K562 (cell line): ENCODE results near the gene PPM1G. TPM values are rescaled to one million over a fixed set of nuclear protein-coding genes. Genes with fewer than 3 reads are reported as not detected.

Experiments
- CBFB ChIP-seq: sonication (generic); formaldehyde crosslinking; IDR thresholded peaks from 2 replicates; pipeline ENCODE4 v1.4.0; 2020; ENCODE audit warnings: mild to moderate bottlenecking, missing genetic modification reagents
- DACH1 ChIP-seq: fragments of 450-650 bp; IDR thresholded peaks from 2 replicates; pipeline ENCODE4 v1.6.1; 2018; ENCODE audit not compliant: partially characterized antibody
- E4F1 ChIP-seq: fragments of 250-450 bp; sonication (Bioruptor Pico); IDR thresholded peaks from 2 replicates; pipeline ENCODE4 v1.5.0; 2021; ENCODE audit warnings: mild to moderate bottlenecking, borderline replicate concordance
- GTF2A2 ChIP-seq: IDR thresholded peaks from 2 replicates; pipeline ENCODE4 v1.6.1; 2016; ENCODE audit warnings: mild to moderate bottlenecking, missing genetic modification characterization, missing compliant biosample characterization
- NBN ChIP-seq: fragments of 450-650 bp; IDR thresholded peaks from 2 replicates; pipeline ENCODE4 v1.6.1; 2016; ENCODE audit warnings: low read depth, mild to moderate bottlenecking
- NFIX ChIP-seq: fragments of 250-450 bp; sonication (Bioruptor Pico); IDR thresholded peaks from 2 replicates; pipeline ENCODE4 v1.4.0; 2020; ENCODE audit warnings: low read depth, mild to moderate bottlenecking, moderate library complexity
- PPARD ChIP-seq: fragments of 250-450 bp; sonication (Bioruptor Pico); IDR thresholded peaks from 2 replicates; pipeline ENCODE4 v1.8.0; 2022; ENCODE audit warnings: inconsistent platforms, mild to moderate bottlenecking, moderate library complexity
- RAD21 ChIP-seq, 2 experiments: fragments of 250-450 bp in 1 of 2; fragments of 450-650 bp in 1 of 2; sonication (Bioruptor Pico) in 1 of 2; formaldehyde crosslinking in 1 of 2; IDR thresholded peaks in 1 of 2; conservative IDR thresholded peaks in 1 of 2; 2 replicates each; pipeline versions ENCODE4 v1.4.0 to v1.8.0; 2020 to 2022; ENCODE audit warnings: mild to moderate bottlenecking in 2 of 2, moderate library complexity in 1 of 2
- SMAD3 ChIP-seq: fragments of 450-650 bp; formaldehyde crosslinking; conservative IDR thresholded peaks from 2 replicates; pipeline ENCODE4 v1.4.0; 2020; ENCODE audit warnings: mild to moderate bottlenecking
- ZNF133 ChIP-seq: fragments of 250-450 bp; sonication (Bioruptor Pico); IDR thresholded peaks from 2 replicates; pipeline ENCODE4 v1.4.0; 2020; ENCODE audit warnings: mild to moderate bottlenecking
- ZNF212 ChIP-seq: fragments of 450-650 bp; formaldehyde crosslinking; IDR thresholded peaks from 2 replicates; pipeline ENCODE4 v1.4.0; 2020; ENCODE audit warnings: mild to moderate bottlenecking
- ZNF592 ChIP-seq: fragments of 450-650 bp; IDR thresholded peaks from 2 replicates; pipeline ENCODE4 v1.6.1; 2017; ENCODE audit warnings: antibody characterized with exemption, mild to moderate bottlenecking
- polyA plus RNA-seq, 8 experiments: library from polyadenylated mRNA; depleted of rRNA in 4 of 8; stranded (reverse) in 5 of 8; unstranded in 3 of 8; fragments of >200 nt; fragmentation: Nextera tagmentation in 2 of 8; fragmentation: Illumina TruSeq in 1 of 8; extraction: Ambion mirVana in 2 of 8; extraction: Trizol in 1 of 8; gene quantifications; 2 replicates each; pipeline versions ENCODE4 v1.2.1 to v1.2.3, GENCODE V29; 2011 to 2014; ENCODE audit warnings: inconsistent platforms in 1 of 8, missing spikeins in 1 of 8
- total RNA-seq, 7 experiments: library from RNA; depleted of rRNA in 6 of 7; stranded (reverse); fragments of >200 nt in 6 of 7; fragmentation: Illumina TruSeq in 2 of 7; extraction: Trizol in 2 of 7; gene quantifications; 2 replicates each; pipeline versions ENCODE4 v1.2.1 to v1.2.3, GENCODE V29; 2011 to 2021; ENCODE audit warnings: low replicate concordance in 1 of 7
- TF ChIP-seq, protein P1 (sequence below): fragments of 450-650 bp; IDR thresholded peaks from 2 replicates; pipeline ENCODE4 v1.6.1; 2016
- TF ChIP-seq, protein P2 (sequence below): sonication (generic); formaldehyde crosslinking; IDR thresholded peaks from 2 replicates; pipeline ENCODE4 v1.8.0; 2023; ENCODE audit warnings: missing genetic modification reagents, mild to moderate bottlenecking, borderline replicate concordance

Gene PPM1G
- total and polyA plus RNA-seq, 9 of the 15 experiments (the other 6 are each of a cell fraction or from before 2014, with no cell fraction given), result 61.7 to 230 (median 153) TPM

GRCh38 chr2:27353762-27354596, 55.4 kb downstream of the PPM1G start (continued):
- TF ChIP-seq GTF2A2 (tag) (no peak), DACH1 (no peak), E4F1 (no peak), ZNF592 (peak; percentile 72; the same call in 1 of the 2 replicates), PPARD (CRISPR knock-in tag) (no peak), NFIX (CRISPR knock-in tag) (no peak), SMAD3 (no peak), ZNF212 (no peak), RAD21 (CRISPR knock-in tag; conservative IDR thresholded peaks at IDR 0.05 in 1 of 2, IDR thresholded peaks at IDR 0.05 in 1 of 2) (no peak), NBN (0 out of 2 replicates have a peak, but pooled peaks have one; percentile 72), CBFB (no peak), ZNF133 (CRISPR knock-in tag) (no peak)
- TF ChIP-seq, protein P1, sequence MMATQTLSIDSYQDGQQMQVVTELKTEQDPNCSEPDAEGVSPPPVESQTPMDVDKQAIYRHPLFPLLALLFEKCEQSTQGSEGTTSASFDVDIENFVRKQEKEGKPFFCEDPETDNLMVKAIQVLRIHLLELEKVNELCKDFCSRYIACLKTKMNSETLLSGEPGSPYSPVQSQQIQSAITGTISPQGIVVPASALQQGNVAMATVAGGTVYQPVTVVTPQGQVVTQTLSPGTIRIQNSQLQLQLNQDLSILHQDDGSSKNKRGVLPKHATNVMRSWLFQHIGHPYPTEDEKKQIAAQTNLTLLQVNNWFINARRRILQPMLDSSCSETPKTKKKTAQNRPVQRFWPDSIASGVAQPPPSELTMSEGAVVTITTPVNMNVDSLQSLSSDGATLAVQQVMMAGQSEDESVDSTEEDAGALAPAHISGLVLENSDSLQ, result no peak
- TF ChIP-seq, protein P2, sequence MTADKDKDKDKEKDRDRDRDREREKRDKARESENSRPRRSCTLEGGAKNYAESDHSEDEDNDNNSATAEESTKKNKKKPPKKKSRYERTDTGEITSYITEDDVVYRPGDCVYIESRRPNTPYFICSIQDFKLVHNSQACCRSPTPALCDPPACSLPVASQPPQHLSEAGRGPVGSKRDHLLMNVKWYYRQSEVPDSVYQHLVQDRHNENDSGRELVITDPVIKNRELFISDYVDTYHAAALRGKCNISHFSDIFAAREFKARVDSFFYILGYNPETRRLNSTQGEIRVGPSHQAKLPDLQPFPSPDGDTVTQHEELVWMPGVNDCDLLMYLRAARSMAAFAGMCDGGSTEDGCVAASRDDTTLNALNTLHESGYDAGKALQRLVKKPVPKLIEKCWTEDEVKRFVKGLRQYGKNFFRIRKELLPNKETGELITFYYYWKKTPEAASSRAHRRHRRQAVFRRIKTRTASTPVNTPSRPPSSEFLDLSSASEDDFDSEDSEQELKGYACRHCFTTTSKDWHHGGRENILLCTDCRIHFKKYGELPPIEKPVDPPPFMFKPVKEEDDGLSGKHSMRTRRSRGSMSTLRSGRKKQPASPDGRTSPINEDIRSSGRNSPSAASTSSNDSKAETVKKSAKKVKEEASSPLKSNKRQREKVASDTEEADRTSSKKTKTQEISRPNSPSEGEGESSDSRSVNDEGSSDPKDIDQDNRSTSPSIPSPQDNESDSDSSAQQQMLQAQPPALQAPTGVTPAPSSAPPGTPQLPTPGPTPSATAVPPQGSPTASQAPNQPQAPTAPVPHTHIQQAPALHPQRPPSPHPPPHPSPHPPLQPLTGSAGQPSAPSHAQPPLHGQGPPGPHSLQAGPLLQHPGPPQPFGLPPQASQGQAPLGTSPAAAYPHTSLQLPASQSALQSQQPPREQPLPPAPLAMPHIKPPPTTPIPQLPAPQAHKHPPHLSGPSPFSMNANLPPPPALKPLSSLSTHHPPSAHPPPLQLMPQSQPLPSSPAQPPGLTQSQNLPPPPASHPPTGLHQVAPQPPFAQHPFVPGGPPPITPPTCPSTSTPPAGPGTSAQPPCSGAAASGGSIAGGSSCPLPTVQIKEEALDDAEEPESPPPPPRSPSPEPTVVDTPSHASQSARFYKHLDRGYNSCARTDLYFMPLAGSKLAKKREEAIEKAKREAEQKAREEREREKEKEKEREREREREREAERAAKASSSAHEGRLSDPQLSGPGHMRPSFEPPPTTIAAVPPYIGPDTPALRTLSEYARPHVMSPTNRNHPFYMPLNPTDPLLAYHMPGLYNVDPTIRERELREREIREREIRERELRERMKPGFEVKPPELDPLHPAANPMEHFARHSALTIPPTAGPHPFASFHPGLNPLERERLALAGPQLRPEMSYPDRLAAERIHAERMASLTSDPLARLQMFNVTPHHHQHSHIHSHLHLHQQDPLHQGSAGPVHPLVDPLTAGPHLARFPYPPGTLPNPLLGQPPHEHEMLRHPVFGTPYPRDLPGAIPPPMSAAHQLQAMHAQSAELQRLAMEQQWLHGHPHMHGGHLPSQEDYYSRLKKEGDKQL (CRISPR knock-in tag), result no peak
